HG02981 (cell line): ENCODE results near the gene ADARB2.
"Not testable (repeated sequence)": the region's sequence is repeated elsewhere in the genome, so short reads cannot be mapped to it uniquely, and the experiment has no call there.

Experiments
- ATAC-seq: cut with Tn5 transposase; IDR thresholded peaks from one replicate; pipeline ENCODE4 v1.9.1; 2021; ENCODE audit warnings: mild to moderate bottlenecking, moderate library complexity; ENCODE audit not compliant: unreplicated experiment

ADARB2 gene

GRCh38 chr10:1737222-1738061 is at the start of gene ADARB2:
TSS of gene ADARB2 (minus strand) at chr10:1737525.
- ATAC-seq: peak; percentile 73

GRCh38 chr10:1785835-1786234 is 48.5 kb upstream of the ADARB2 start:
- ATAC-seq: no peak

GRCh38 chr10:1782841-1783240 is 45.5 kb upstream of the ADARB2 start:
- ATAC-seq: no peak

- no peak for ATAC-seq
These were observed 42.5 kb upstream of the ADARB2 start for GRCh38 chr10:1779796-1780195.

GRCh38 chr10:1778375-1778969 is 41.1 kb upstream of the ADARB2 start:
- no peak for ATAC-seq

- ATAC-seq: no peak
These were observed 38.9 kb upstream of the ADARB2 start for GRCh38 chr10:1776127-1776662.

DNA sequence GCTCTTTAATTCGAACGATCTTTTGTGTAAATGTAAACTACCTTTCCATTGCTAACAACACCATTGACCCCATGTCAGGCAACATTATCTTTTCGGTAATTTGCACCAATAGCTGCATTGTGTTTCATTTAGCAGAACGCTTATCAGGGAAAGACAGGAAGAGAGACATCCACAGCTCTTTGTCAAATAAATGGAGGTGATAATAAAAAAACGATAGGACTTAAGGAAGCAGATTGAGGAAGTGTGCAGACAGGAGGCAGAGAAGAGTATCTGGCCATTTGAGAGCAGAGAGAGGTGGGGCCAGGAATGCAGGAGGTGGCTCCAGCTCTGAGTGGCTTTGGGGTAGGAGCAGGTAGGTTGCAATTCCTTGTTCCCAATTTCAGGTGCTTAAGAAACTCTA is 37.5 kb upstream of the ADARB2 start:
- no peak for ATAC-seq

DNA sequence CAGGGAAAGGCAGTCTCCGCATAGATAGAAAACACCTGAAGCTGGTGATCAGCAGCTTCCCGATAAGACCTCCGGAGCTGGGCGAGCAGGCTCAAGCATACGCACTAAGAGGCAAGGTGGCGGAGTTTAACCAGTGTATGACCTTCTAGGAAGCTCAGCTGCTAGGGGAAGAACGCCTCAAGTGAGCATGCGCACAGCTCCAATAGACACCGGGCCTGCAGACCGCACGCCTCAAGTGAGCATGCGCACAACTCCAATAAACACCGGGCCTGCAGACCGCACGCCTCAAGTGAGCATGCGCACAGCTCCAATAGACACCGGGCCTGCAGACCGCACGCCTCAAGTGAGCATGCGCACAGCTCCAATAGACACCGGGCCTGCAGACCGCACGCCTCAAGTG is 35.9 kb upstream of the ADARB2 start:
- not testable (repeated sequence) for ATAC-seq

DNA sequence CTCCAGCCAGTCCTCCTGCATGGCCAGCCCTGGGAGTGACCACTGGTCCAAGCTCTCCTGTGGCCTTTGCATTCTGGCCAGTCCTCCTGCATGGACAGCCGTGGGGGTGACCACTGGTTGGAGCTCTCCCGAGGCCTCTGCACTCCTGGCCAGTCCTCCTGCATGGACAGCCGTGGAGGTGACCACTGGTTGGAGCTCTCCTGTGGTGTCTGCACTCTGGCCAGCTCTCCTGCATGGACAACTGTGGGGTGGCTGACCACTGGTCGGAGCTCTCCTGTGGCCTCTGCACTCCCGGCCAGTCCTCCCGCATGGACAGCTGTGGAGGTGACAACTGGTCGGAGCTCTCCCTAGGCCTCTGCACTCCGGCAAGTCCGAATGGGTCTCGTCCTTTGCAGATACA is 28.7 kb upstream of the ADARB2 start:
- ATAC-seq: no peak

- no peak for ATAC-seq
These were observed 24.8 kb upstream of the ADARB2 start for GRCh38 chr10:1762076-1762475.

DNA sequence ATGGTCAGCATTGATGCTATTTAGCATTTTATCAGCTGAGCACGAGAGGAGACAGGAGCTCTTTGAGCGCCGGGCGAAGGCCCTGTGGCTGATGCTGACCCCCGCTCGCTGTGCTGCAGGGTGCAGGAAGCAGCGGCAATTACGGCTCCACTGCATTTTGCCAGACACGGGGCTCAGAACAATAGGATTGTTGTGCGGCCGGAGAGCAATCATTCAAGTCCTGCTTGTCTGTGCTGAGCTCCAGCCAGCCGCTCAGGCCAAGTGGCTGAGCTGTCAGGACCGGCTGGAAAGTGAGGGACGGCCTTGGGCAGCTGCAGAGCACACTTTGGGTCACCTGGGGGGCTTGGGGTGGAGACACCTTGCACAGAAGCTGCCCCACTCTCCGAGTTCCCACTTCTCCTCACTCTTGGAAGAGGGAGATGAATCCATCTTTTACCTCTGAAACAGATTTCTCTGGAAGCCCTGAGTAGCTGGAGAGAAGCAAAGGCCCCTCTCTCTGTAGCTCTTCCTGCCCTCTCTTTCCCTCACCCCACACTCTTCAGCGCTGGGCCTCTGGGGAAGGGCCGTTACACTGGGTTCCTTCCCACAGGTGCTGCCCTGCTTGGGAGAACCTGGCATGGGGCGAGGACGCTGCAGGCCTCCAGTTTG is 17.3 kb upstream of the ADARB2 start:
- ATAC-seq: no peak

- no peak for ATAC-seq
These were observed 14.8 kb upstream of the ADARB2 start for GRCh38 chr10:1752153-1752552.

DNA sequence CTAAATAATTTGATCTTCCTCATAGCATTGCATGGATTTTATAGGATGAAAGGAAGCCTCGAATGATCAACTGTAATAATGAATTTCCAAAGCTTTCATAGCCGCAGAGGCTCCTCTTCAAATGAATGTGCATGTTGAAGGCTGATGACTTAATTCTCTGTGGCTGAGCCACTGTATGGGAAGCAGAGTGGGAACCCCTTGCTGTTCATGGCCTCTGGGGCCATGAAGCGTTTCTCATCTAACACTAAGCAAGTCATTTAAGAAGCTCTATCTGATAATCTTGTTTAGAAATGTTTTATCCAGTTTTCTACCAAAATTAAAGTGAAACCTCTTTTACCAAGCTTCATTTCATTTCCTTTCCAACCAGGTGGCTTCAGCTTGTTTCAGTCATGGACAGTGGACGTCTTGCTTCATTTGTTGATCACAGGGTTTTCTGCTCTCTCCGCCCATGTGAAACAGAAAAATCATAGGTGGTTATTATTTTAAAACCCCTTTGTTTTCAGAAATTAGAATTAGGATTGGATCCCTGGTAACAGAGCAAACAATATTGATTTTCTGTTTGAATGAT is 10.3 kb upstream of the ADARB2 start:
- ATAC-seq: peak; percentile 56

GRCh38 chr10:1746796-1747195 is 9.5 kb upstream of the ADARB2 start:
- no peak for ATAC-seq

- no peak for ATAC-seq
These were observed 8.6 kb upstream of the ADARB2 start for GRCh38 chr10:1745780-1746456.

- no peak for ATAC-seq
These were observed 7.2 kb upstream of the ADARB2 start for GRCh38 chr10:1744524-1744923.

DNA sequence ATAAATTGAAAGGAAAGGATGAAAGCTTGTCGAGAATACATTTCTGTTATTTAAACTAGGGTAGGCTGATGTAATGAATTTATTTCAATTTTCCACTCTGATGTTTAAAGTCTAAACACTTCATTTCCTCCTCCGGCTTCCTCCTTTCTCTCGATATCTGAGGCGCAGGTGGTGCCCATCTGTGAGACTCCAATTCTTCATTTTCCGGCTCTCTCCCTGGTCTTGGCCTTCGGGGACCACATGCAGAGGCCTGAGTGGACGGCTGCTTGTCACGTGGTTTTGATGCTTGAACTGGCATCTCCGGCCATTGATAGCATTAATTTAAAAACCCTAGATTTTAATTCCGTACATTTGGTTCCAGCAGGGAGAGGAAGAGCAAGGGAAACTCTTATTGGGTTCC is 5.8 kb upstream of the ADARB2 start:
- ATAC-seq: no peak

- no peak for ATAC-seq
These were observed 4.1 kb upstream of the ADARB2 start for GRCh38 chr10:1741450-1741849.

DNA sequence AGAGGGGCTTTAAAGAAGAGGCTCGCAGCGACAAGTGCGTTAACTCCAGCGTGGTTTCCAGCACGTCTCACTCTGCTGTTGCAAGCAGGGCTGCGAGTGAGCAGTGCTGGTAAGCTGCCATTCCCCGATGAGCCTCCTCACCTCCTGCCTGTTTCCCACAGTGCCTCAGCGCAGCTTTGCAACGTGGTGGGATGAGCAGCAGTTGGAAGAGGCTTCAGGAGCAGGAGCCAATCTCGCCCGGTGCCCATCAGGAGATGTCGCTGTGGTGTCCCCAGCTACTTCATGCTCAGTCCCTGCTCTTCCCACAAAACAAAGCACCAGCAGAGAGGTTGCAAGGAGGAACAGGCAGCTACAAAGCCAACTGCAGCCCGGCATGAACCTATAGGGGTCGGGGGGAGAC is 2.4 kb upstream of the ADARB2 start:
- no peak for ATAC-seq

DNA sequence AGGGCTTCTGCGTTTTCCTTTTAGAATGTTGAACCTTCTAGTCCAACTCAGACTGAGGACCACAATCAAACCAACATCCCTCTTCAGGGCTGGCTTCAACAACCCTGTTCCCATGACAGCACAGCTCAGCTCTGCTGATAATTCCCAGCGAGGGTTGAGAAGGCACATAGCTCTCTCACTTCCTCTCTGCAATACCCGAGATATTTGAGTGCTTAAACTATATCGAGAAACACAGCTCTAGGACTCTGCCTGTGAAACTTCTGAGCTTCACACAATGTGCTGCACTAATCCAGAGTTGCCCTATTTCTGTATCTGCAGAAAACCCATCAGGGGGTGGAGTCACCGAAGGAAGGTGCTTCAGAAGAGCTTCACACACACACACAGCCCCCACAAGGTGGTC is 1.6 kb upstream of the ADARB2 start:
- peak; percentile 65 for ATAC-seq

DNA sequence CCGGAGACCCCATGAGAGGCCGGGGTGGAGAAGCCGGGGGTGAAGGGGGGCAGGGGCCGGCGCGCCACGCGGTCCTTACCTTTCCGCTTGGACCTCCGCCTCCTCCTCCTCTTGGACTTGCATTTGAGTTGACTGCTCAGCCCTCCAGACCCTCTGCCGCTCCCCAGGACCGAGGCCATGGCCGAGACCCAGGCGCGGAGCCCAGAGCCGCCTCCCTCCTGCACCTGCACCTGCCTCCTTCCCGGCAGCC is 428 bp downstream of the ADARB2 start:
- ATAC-seq: peak; percentile 0
